ENCODE results near the gene MYBBP1A. TPM values are rescaled to one million over a fixed set of nuclear protein-coding genes. Genes with fewer than 3 reads are reported as not detected.

Gene MYBBP1A
- total and polyA plus RNA-seq, 2 donors = 20.7 to 29.8 TPM

DNA sequence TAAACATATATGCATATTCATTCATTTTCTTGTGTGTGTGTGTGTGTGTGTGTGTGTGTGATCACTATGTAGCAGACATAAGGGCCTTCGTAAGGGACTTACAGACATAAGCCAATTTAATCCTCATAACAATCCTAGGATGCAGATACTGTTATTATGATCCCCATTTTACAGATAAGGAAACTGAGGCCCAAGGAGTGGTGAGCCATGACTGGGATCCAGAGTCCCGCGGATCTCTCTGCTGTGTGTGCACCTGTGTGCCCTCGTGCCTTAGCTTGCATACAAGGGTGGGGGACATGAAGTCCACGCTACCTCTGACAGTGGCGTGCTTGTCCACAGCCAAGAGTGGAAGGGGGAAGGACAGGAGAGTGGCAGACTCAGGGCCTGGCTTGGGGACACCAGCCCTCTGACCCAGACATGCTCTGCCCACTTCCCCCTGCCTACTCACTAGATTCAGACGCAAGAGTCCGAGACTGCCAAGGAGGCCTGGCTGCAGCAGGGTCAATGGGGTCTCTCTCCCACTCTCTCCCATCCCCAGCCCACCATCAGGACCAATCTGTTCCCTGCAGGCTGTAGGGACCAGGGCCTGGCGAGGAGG, 19.4 kb upstream of the MYBBP1A start:
- no peak for DNase-seq (ENCODE audit: extremely low spot score)
- H3K36me3 ChIP-seq (ENCODE audit: insufficient read depth) = no peaks in the 10 kb centered on the region
- H3K27ac ChIP-seq (ENCODE audit: low read depth) = no peak overlapping the region
- H3K4me1 ChIP-seq (ENCODE audit: insufficient read depth) = no peaks in the 10 kb centered on the region
- 95% methylated on average over 9 of the region's 9 CpGs for WGBS
- H3K4me3 ChIP-seq (ENCODE audit: low read depth, low read length) = no peak overlapping the region

DNA sequence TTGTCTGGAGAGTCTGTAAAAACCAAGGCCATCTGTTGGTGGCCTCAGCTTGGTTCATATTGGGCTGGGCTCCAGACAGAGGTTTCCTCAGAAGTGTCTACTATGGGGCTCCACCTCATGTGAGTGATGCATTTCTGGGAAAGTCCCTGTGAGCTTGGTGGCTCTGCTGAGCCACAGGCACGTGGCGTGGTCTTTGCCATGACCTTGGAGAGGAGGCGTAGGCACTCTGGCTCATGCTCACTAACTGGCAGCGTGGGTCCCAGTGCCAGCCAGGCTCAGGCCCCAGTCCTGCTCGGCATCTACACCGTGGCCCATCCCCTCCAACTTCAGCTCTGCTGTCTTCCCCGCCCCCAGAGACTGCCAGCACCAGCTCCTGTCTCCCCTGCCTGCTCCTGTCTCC, 18.5 kb upstream of the MYBBP1A start:
- DNase-seq (ENCODE audit: extremely low spot score) = no peak
- H3K36me3 ChIP-seq (ENCODE audit: insufficient read depth) = no peaks in the 10 kb centered on the region
- no peak overlapping the region for H3K27ac ChIP-seq (ENCODE audit: low read depth)
- WGBS = 72% methylated on average over 7 of the region's 7 CpGs
- no peaks in the 10 kb centered on the region for H3K4me1 ChIP-seq (ENCODE audit: insufficient read depth)
- H3K4me3 ChIP-seq (ENCODE audit: low read depth, low read length) = no peak overlapping the region

DNA sequence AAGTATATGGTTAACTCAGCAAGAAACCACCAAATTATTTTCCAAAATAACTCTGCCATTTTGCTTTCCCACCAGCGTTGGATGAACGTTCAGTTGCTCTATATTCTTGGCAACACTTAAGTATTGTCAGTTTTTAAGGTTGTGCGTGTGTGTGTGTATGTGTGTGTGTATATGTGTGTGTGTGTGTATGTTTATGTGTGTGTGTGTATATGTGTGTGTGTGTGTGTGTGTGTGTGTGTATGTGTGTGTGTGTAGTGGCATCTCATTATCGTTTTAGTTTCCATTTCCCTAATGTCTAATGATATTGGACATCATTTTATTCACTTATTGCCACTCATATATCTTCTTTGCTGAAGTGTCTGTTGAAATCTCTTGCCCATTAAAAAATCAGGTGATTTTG, 17.9 kb upstream of the MYBBP1A start:
- no peak for DNase-seq (ENCODE audit: extremely low spot score)
- H3K27ac ChIP-seq (ENCODE audit: low read depth) = no peak overlapping the region
- 75% methylated on average over 4 of the region's 4 CpGs for WGBS
- H3K4me3 ChIP-seq (ENCODE audit: low read depth, low read length) = no peak overlapping the region
- H3K4me1 ChIP-seq (ENCODE audit: insufficient read depth) = no peaks in the 10 kb centered on the region
- H3K36me3 ChIP-seq (ENCODE audit: insufficient read depth) = no peaks in the 10 kb centered on the region

DNA sequence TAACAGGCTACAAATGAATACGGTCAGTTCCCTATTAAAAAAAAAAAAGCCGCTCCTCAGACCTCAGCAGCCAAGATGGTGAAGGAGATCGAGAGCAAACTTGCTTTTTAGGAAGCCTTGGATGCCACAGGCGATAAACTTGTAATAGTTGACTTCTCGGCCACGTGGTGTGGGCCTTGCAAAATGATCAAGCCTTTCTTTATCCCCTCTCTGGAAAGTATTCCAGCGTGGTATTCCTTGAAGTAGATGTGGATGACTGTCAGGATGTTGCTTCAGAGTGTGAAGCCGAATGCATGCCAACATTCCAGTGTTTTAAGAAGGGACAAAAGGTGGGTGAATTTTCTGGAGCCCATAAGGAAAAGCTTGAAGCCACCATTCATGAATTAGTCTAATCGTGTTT, 16.9 kb upstream of the MYBBP1A start:
- Histone ChIP-seq H3K27ac (ENCODE audit: low read depth) (no peak overlapping the region), H3K4me1 (ENCODE audit: insufficient read depth) (no peaks in the 10 kb centered on the region), H3K36me3 (ENCODE audit: insufficient read depth) (no peaks in the 10 kb centered on the region), H3K4me3 (ENCODE audit: low read depth, low read length) (no peak overlapping the region)
- 73% methylated on average over 9 of the region's 9 CpGs for WGBS
- no peak for DNase-seq (ENCODE audit: extremely low spot score)

DNA sequence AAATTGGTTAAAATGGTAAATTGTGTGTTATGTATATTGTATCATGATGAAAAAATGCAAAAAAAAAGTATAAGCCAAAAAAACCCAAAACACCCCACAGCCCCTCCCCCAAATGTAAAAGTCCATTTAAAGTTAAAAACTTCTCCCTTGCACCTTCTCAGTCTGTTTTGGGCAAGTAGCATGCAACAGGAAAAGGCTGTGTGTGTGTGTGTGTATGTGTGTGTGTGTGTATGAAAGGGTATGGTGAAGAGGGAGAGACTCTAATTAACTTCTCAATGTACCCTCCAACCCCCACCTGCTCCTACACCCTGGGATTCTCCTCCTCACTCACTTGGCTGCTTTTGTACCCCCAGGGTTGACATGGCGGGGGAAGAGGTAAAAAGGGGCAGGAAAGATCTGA, 14.4 kb upstream of the MYBBP1A start:
- Histone ChIP-seq H3K4me3 (ENCODE audit: low read depth, low read length) (no peak overlapping the region), H3K27ac (ENCODE audit: low read depth) (no peak overlapping the region), H3K36me3 (ENCODE audit: insufficient read depth) (no peaks in the 10 kb centered on the region), H3K4me1 (ENCODE audit: insufficient read depth) (no peaks in the 10 kb centered on the region)
- no peak for DNase-seq (ENCODE audit: extremely low spot score)
- WGBS = 91% methylated on average over 1 of the region's 1 CpG

DNA sequence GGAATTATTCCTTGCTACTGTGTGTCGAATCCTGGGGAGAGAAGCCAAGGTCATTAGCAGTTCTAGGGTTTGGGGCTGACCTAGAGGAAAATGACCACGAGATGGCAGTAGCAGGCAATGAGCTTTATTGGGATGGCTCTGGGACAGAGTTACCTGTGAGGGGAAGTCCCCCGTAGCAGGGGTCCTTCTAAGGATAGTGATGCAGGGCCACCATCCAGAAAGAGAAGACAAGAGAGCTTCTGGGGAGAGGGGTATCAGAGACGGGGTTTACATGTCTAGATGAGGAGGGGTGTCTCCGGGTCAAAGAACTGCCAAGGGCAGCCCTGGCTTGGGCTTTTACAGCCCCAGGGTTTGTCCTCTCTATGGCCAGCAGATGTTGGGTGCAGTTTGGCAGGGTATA, 11.6 kb upstream of the MYBBP1A start:
- no peak for DNase-seq (ENCODE audit: extremely low spot score)
- 19% methylated on average over 5 of the region's 5 CpGs for WGBS
- H3K4me1 ChIP-seq (ENCODE audit: insufficient read depth) = no peaks in the 10 kb centered on the region

DNA sequence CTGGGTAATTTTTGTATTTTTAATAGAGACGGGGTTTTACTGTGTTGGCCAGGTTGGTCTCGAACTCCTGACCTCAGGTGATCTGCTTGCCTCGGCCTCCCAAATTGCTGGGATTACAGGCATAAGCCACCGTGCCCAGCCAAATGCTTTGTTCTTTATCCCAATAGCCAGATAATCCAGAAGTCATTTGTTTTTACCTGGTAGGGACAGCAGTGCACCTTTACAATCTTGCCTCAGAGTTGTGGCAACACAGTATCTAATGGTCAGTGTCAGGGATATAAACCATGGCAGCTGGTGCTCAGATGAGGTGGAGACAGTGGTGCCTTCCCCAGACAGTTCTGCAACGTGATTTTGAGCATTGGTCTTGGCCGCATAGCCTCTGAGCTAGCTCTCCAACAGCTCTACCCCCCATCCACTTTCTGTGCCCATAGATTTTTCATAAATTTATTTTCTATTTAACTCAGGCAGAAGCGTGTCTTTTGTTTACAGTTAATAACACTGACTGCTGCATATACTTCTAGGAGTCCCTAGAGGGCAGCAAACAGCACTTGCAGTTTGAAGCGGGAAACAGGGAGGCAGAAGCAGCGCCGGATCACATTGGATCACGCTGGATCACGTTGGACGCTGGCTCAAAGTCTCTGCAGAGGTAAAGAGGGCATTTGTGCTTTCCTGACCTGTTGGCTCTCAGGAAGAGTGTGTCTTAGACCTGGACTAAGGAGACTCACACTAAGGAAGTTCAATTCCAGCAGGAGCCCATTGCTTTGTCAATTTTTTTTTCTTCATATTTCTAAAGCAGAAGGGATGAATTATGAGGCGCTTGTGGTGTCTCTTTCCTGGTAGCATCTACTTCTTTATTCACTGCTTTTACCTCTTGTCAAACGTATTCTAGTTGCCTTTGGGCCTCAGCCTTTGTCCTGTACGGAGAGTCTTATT, 10.3 kb upstream of the MYBBP1A start:
- no peaks in the 10 kb centered on the region for H3K36me3 ChIP-seq (ENCODE audit: insufficient read depth)
- no peak overlapping the region for H3K4me3 ChIP-seq (ENCODE audit: low read depth, low read length)
- 33% methylated on average over 16 of the region's 16 CpGs for WGBS
- H3K27ac ChIP-seq (ENCODE audit: low read depth) = no peak overlapping the region
- no peaks in the 10 kb centered on the region for H3K4me1 ChIP-seq (ENCODE audit: insufficient read depth)
- no peak for DNase-seq (ENCODE audit: extremely low spot score)

More for the DNA sequence above, 11.6 kb upstream of the MYBBP1A start:
- no peak overlapping the region for H3K4me3 ChIP-seq (ENCODE audit: low read depth, low read length)
- H3K36me3 ChIP-seq (ENCODE audit: insufficient read depth) = no peaks in the 10 kb centered on the region
- H3K27ac ChIP-seq (ENCODE audit: low read depth) = no peak overlapping the region

DNA sequence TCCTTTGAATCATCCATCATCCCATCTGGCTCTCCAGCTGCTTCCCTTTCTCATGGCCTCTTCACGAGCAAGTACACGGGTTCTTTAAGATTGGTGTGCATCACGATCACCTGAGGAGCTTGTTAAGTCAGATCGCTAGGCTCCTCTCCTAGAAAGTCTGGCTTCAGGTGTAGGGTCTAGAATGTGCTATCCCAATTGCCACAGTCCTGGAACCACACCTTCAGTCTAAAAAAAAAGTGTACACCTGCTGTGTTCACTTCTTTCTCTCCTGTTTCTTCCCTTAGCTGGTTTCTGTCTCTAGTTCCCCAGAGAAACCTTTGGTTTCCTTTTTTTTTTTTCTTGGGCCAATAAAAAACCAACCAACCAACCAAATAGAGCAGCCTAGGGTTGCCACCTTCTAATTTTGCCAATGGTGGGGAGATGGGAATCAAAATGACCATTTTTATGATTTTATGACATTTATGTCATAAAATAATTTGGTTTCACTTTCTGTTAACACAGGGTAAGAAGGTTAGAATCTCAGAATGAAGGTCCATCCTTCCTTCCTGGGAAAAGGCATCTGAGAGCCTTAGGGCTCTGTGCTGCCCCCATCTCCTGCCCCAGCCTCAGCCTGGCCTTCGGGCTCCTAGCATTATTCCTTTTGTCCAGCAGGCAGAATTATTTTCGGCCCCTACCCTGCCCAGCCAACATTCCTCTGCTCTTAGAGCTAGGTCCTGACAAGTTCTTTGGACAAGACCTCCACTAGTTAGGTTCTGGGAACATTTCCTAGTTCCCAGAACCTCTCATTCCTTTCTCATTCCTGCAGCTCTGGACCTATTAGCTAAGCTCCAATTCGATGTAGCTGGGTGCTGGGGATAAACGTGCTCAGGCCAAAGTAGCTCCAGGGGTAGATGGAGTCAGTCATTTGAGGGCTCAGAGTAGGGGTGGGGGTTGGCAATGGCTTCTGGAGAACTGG, 7.1 kb upstream of the MYBBP1A start:
- 59% methylated on average over 8 of the region's 8 CpGs for WGBS
- no peak for DNase-seq (ENCODE audit: extremely low spot score)
- Histone ChIP-seq H3K4me1 (ENCODE audit: insufficient read depth) (no peaks in the 10 kb centered on the region), H3K4me3 (ENCODE audit: low read depth, low read length) (no peak overlapping the region), H3K27ac (ENCODE audit: low read depth) (no peak overlapping the region), H3K36me3 (ENCODE audit: insufficient read depth) (no peaks in the 10 kb centered on the region)

DNA sequence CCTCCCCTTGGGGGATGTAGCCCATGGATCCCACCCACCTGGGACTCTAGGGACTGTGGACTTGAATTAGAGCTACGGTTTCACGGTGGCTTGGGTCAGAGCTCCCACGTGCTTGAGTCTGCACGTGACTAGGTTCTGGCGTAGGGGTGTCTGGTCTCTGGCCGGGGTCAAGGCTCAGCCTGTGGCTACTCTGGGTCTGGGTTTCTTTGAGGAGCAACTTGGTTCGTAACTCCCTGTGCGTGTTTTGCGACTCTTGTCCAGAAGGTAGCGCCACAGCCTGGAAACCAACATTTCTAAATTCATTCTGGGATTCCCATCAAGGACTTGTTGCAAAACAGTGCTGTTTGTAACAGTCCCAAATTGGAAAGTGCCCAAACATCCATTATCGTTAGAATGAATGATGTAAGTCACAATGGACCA, 5.7 kb upstream of the MYBBP1A start:
- H3K4me3 ChIP-seq (ENCODE audit: low read depth, low read length) = no peak overlapping the region
- DNase-seq (ENCODE audit: extremely low spot score) = no peak
- H3K36me3 ChIP-seq (ENCODE audit: insufficient read depth) = no peaks in the 10 kb centered on the region
- peak overlapping the region; percentile 3 for H3K27ac ChIP-seq (ENCODE audit: low read depth)
- WGBS = 69% methylated on average over 11 of the region's 11 CpGs
- no peaks in the 10 kb centered on the region for H3K4me1 ChIP-seq (ENCODE audit: insufficient read depth)

DNA sequence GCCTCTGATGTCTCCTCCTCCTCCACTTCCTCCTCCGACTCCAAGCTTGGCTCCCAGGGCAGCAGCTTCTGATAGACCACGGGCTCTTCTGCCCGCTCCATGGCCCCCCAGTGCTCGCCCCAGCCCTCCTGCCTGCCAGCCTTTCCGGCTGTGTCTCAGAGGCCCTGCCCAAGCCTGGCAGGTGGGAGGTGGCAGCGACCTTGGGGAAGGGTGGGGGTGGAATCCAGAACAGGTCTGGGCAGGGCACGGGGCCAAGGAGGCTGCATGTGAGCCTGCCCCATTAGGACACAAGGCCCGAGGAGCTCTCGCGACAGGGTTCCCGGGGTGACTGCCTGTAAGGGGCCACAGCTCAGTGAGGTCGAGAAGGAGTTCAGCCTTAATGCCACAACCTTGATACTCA, 5.2 kb upstream of the MYBBP1A start, which contains the start of gene GGT6:
GGT6 (minus strand) TSS at position 157 of the 400 bp plus-strand sequence; CDS start at position 101, 56 bp downstream.
- H3K27ac ChIP-seq (ENCODE audit: low read depth) = peak within 1 kb of the TSS; percentile 81
- no peak for DNase-seq (ENCODE audit: extremely low spot score)
- no peaks in the 10 kb centered on the region for H3K36me3 ChIP-seq (ENCODE audit: insufficient read depth)
- no peaks in the 10 kb centered on the region for H3K4me1 ChIP-seq (ENCODE audit: insufficient read depth)
- H3K4me3 ChIP-seq (ENCODE audit: low read depth, low read length) = no peak within 1 kb of the TSS
- 82% methylated on average over 12 of the region's 12 CpGs for WGBS

DNA sequence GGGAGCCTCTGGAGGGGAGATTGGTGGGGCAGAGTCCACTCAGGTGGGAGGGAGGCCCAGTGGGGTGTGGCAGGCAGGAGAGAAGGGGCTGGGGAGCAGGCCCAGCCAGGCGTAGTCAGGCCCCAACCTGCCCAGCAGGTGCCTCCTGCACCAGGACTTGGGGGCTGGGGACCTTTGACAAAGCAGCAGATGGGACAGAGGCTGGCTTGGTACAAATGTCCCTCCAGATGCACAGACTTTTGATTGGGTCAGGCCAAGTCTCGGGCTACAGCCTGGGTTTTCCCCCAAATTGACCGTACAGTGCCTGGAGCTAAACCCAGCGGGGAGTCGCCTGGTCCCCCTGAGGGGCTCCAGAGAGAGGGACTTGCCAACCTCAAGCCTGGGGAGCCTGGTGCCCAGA, 4.8 kb upstream of the MYBBP1A start:
- Histone ChIP-seq H3K36me3 (ENCODE audit: insufficient read depth) (no peaks in the 10 kb centered on the region), H3K4me1 (ENCODE audit: insufficient read depth) (no peaks in the 10 kb centered on the region), H3K27ac (ENCODE audit: low read depth) (peak overlapping the region; percentile 81), H3K4me3 (ENCODE audit: low read depth, low read length) (no peak overlapping the region)
- no peak for DNase-seq (ENCODE audit: extremely low spot score)
- WGBS = 88% methylated on average over 5 of the region's 5 CpGs

DNA sequence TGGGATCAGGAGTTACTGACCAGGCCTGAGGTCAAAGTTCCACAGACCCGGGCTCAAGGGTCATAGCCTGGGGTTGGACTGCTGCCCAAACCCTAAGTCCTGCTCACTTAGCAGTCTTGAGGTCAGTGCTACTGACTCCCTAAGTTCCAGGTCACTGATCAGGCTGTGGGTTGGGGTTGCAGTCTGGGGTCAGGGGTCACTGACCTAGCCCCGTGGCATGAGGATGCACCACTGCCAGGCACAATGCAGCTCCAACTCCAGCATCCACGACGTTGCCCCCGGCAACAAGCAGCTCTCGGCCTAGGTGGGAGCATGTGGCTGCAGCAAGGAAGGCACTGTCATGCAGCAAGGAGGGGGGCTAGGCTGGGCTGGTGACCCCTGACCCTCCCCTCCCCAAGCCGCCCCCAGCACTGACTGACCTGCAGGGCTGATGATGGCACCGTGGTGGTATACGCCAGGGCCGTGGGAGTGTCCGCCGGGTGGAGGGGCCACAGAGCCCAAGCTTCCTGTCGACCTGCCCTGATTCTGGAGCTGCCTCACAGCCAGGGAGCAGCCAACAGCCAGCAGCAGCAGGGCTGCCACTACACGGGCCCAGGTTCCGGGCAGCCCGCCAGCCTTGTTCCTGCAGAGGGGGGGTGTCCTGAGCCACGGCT, 4.1 kb upstream of the MYBBP1A start:
- 68% methylated on average over 17 of the region's 17 CpGs for WGBS
- Histone ChIP-seq H3K4me1 (ENCODE audit: insufficient read depth) (peaks cover 3% of the 10 kb centered on the region), H3K36me3 (ENCODE audit: insufficient read depth) (no peaks in the 10 kb centered on the region), H3K4me3 (ENCODE audit: low read depth, low read length) (no peak overlapping the region), H3K27ac (ENCODE audit: low read depth) (no peak overlapping the region)
- DNase-seq (ENCODE audit: extremely low spot score) = no peak

All from urinary bladder (tissue), 4 donors.